ACHN (cell line): Measurements from ENCODE around the gene OR6B1.
"Not testable (repeated sequence)": the region's sequence is repeated elsewhere in the genome, so short reads cannot be mapped to it uniquely, and the experiment has no call there.

ENCODE experiments used
- DNase-seq: peaks from one replicate; pipeline ENCODE4 v3.0.0-alpha.2; 2015
- in situ Hi-C: cut with HindIII; loops from 2 replicates; pipeline ENCODE4 v1.10.0; 2017; ENCODE audit warnings: low sequenced_read_pairs, low pct_ligation_motif_present, low pct_unique_long_range_greater_than_20kb

OR6B1 gene

DNA sequence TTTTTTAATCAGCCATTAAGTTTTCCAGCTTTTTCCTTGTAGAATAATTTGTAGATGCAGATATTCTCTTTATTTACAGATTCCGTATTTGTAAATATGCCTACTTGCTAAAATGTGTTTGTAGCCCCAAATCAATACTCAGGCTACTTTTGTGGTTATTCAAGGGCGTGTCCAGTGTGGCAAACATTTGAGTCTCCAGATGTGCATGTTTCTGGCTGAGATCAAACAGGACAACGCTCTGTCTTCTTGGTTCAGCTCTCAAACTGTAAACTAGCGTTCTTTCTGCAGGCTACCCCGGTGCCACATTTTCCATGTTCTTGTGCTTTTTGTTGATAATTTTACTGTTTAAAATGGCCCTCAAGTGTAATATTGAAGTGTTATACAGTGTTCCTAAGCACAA, 32.4 kb downstream of the OR6B1 start:
- in situ Hi-C loops = no loop called here

GRCh38 chr7:144032985-144033709, 33.0 kb downstream of the OR6B1 start:
- no peak for DNase-seq
- in situ Hi-C loops = no loop called here

More for the DNA sequence above, 32.4 kb downstream of the OR6B1 start:
- no peak for DNase-seq

GRCh38 chr7:144035385-144035784, 35.3 kb downstream of the OR6B1 start:
- in situ Hi-C loops = no loop called here

GRCh38 chr7:144036302-144036885, 36.3 kb downstream of the OR6B1 start:
- no peak for DNase-seq
- in situ Hi-C loops = no loop called here

More at GRCh38 chr7:144035385-144035784, 35.3 kb downstream of the OR6B1 start:
- DNase-seq = no peak

DNA sequence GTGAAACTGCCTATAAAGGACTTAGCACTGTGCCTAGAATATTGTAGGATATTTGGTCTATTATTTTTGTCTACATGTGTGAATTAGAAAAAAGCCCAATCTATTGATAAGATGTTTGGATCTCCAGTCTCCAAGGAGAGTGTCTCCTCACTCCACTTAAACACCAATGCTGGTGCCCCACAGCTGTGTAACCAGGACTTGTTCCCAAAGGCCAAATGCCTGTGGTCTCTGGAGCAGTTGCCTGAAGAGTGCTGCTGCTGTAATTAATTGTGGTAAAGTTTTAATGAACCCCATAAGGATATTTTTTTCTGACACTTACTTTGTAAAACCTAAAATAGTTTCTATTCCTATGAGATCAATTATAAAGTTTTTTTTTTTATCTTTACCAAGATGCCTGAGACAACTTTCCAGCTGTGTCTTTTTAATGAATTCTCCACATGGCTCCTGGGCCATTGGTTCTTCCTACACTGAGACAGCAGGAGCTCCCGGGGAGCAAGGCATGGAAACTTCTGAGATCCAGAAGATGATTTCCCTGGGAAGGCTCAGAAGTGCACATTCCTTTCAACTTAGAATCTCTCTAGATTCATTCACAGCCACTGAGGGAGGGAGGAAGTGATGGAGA, 37.4 kb downstream of the OR6B1 start:
- in situ Hi-C loops = no loop called here
- DNase-seq = no peak

DNA sequence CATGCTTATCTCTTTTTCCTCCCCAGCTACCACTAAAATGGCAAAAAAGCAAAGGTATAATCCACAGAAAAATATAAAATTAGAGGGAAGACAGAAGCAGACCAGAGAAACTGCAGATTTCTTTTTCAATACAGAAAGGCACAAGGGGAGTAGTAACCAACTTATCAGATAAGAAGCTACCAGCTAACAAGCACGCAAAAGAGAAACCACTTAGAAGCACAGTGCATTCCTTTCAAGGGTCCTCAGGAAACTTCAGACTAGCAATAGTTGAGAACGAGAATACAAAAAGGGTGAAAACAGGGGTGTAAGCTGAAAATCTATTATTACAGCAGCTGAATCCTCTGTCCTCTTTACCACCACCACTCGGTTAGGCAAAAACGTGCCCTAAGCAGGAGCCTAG, 38.8 kb downstream of the OR6B1 start:
- in situ Hi-C loops = no loop called here
- DNase-seq = no peak

- in situ Hi-C loops = no loop called here
- no peak for DNase-seq
These were observed 48.5 kb downstream of the OR6B1 start, which contains the start of gene OR2A5 for GRCh38 chr7:144048648-144049047. TSS of gene OR2A5 (plus strand) at chr7:144048948. CDS start at chr7:144050402, 1,454 bp downstream.

- no peak for DNase-seq
- in situ Hi-C loops = no loop called here
These were observed 49.4 kb downstream of the OR6B1 start for GRCh38 chr7:144049491-144049890.

DNA sequence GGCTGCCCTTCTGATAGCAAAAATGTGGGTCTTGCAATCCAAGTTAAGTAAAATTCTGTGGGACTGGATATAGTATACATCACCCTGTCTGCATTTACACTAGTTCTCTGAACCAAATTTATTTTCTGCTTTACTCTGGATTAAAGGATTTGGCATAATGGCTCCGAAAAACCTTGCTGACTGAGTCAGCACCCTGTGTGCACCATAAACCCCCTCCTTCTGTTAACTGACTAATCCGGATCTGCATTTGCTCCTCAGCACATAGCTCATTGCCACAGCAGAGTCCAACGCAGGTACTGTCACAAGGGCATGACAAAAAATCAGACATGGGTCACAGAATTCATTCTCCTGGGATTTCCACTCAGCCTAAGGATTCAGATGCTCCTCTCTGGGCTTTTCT, 50.0 kb downstream of the OR6B1 start:
- DNase-seq = no peak
- in situ Hi-C loops = no loop called here

GRCh38 chr7:144050884-144051283, 50.8 kb downstream of the OR6B1 start:
- in situ Hi-C loops, DNase-seq: not testable (repeated sequence)

DNA sequence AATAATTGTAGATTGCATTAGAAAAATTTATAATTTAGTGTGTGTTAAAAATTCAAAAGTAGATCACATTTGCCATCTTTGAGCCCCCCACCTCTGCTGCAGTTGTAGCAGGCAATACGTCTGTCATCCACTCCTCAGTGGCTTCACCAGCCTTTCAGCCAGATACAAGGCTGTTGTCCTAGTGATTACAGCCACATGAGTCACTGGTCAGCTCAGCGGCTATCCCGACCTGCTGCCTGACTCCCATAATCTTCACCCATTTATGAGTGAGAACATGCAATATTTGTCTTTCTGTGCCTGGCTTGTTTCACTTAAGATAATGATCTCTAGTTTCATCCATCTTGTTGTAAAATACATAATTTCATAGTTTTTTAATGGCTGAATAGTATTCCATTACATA, 57.8 kb downstream of the OR6B1 start:
- DNase-seq = no peak
- in situ Hi-C loops = no loop called here
